SK-N-SH treated with all-trans-retinoic acid at 6 μM for 48 hours (cell line): ENCODE measurements around the gene PAX5.

Source experiments
- ATAC-seq: fragments of 200-7000 bp; cut with Tn5 transposase; 3 replicates; pipeline ENCODE4 v1.9.1; 2020; ENCODE audit warnings: mild to moderate bottlenecking, moderate library complexity
- ARNTL ChIP-seq: fragments of 450-650 bp; formaldehyde crosslinking; IDR thresholded peaks from 2 replicates; pipeline ENCODE4 v1.5.0; 2020; ENCODE audit warnings: low read depth, mild to moderate bottlenecking, moderate library complexity, borderline replicate concordance
- BACH2 ChIP-seq: fragments of 250-450 bp; sonication (Bioruptor Pico); IDR thresholded peaks from 2 replicates; pipeline ENCODE4 v1.9.0; 2021; ENCODE audit warnings: mild to moderate bottlenecking, borderline replicate concordance
- CREB5 ChIP-seq: fragments of 250-450 bp; sonication (Bioruptor Pico); IDR thresholded peaks from 2 replicates; pipeline ENCODE4 v1.5.1; 2020; ENCODE audit warnings: low read depth, mild to moderate bottlenecking, moderate library complexity
- CSDC2 ChIP-seq: fragments of 250-450 bp; sonication (Bioruptor Pico); IDR thresholded peaks from 2 replicates; pipeline ENCODE4 v1.5.0; 2020; ENCODE audit warnings: mild to moderate bottlenecking, moderate library complexity
- CSRNP3 ChIP-seq: fragments of 250-450 bp; sonication (Bioruptor Pico); IDR thresholded peaks from 2 replicates; pipeline ENCODE4 v1.5.1; 2021; ENCODE audit warnings: mild to moderate bottlenecking, moderate library complexity
- ESRRG ChIP-seq: fragments of 250-450 bp; sonication (Bioruptor Pico); IDR thresholded peaks from 2 replicates; pipeline ENCODE4 v1.6.1; 2021; ENCODE audit warnings: mild to moderate bottlenecking
- GLIS3 ChIP-seq: fragments of 250-450 bp; sonication (Bioruptor Pico); IDR thresholded peaks from 2 replicates; pipeline ENCODE4 v1.5.0; 2020; ENCODE audit warnings: mild to moderate bottlenecking, moderate library complexity
- ISL1 ChIP-seq: fragments of 250-450 bp; sonication (Bioruptor Pico); IDR thresholded peaks from 2 replicates; pipeline ENCODE4 v2.1.2; 2022; ENCODE audit warnings: mild to moderate bottlenecking, moderate library complexity
- OSR1 ChIP-seq: fragments of 250-450 bp; sonication (Bioruptor Pico); IDR thresholded peaks from 2 replicates; pipeline ENCODE4 v1.8.0; 2022; ENCODE audit warnings: moderate library complexity, mild to moderate bottlenecking, inconsistent platforms
- PATZ1 ChIP-seq: fragments of 250-450 bp; sonication (Bioruptor Pico); IDR thresholded peaks from 2 replicates; pipeline ENCODE4 v1.8.0; 2020; ENCODE audit warnings: mild to moderate bottlenecking, moderate library complexity, borderline replicate concordance
- POU6F1 ChIP-seq: fragments of 250-450 bp; sonication (Bioruptor Pico); IDR thresholded peaks from 2 replicates; pipeline ENCODE4 v1.8.0; 2021; ENCODE audit warnings: low read depth, mild to moderate bottlenecking, moderate library complexity, borderline replicate concordance
- RARB ChIP-seq: fragments of 250-450 bp; sonication (Bioruptor Pico); IDR thresholded peaks from 2 replicates; pipeline ENCODE4 v1.8.0; 2021; ENCODE audit warnings: mild to moderate bottlenecking, moderate library complexity
- SNAI2 ChIP-seq: fragments of 250-450 bp; sonication (Bioruptor Pico); IDR thresholded peaks from 2 replicates; pipeline ENCODE4 v1.5.0; 2020; ENCODE audit warnings: mild to moderate bottlenecking, moderate library complexity
- TCF4 ChIP-seq: fragments of 250-450 bp; sonication (Bioruptor Pico); IDR thresholded peaks from 2 replicates; pipeline ENCODE4 v1.8.0; 2021; ENCODE audit warnings: mild to moderate bottlenecking, moderate library complexity, borderline replicate concordance
- TOX ChIP-seq: fragments of 250-450 bp; sonication (Bioruptor Pico); IDR thresholded peaks from 2 replicates; pipeline ENCODE4 v1.8.0; 2021; ENCODE audit warnings: mild to moderate bottlenecking, moderate library complexity, borderline replicate concordance
- ZC3H10 ChIP-seq: fragments of 250-450 bp; sonication (Bioruptor Pico); IDR thresholded peaks from 2 replicates; pipeline ENCODE4 v1.5.1; 2021; ENCODE audit warnings: mild to moderate bottlenecking, moderate library complexity
- ZFP3 ChIP-seq: fragments of 250-450 bp; sonication (Bioruptor Pico); IDR thresholded peaks from 2 replicates; pipeline ENCODE4 v1.5.0; 2020; ENCODE audit warnings: mild to moderate bottlenecking, moderate library complexity
- ZFP30 ChIP-seq: fragments of 450-650 bp; formaldehyde crosslinking; IDR thresholded peaks from 2 replicates; pipeline ENCODE4 v1.5.0; 2022; ENCODE audit warnings: mild to moderate bottlenecking, moderate library complexity
- ZNF565 ChIP-seq: fragments of 450-650 bp; formaldehyde crosslinking; conservative IDR thresholded peaks from 2 replicates; pipeline ENCODE4 v1.5.0; 2020; ENCODE audit warnings: low read depth, mild to moderate bottlenecking, moderate library complexity

Gene PAX5

GRCh38 chr9:36906492-36906891, 127.6 kb downstream of the PAX5 start:
- no peak for ATAC-seq
- no peak for TF ChIP-seq CREB5 (CRISPR knock-in tag)

- TF ChIP-seq GLIS3 (CRISPR knock-in tag): no peak
- no peak for TF ChIP-seq PATZ1 (CRISPR knock-in tag)
- TF ChIP-seq, all 23 proteins: peak for 0
- ATAC-seq: no peak
Observed at GRCh38 chr9:36905101-36906066, 128.7 kb downstream of the PAX5 start.

- no peak for TF ChIP-seq PATZ1 (CRISPR knock-in tag)
- TF ChIP-seq, all 23 proteins: peak for 0
- peak; percentile 82 for ATAC-seq
Observed at GRCh38 chr9:36903541-36904435, 130.3 kb downstream of the PAX5 start.

GRCh38 chr9:36902861-36903524, 131.1 kb downstream of the PAX5 start:
- no peak for ATAC-seq
- no peak for TF ChIP-seq ESRRG (CRISPR knock-in tag)

- no peak for TF ChIP-seq GLIS3 (CRISPR knock-in tag)
- TF ChIP-seq ISL1 (CRISPR knock-in tag): peak; percentile 25; the same call in 1 of the 2 replicates
- ATAC-seq: no peak
Observed at GRCh38 chr9:36902080-36902716, 131.9 kb downstream of the PAX5 start.

GRCh38 chr9:36901528-36901927, 132.5 kb downstream of the PAX5 start:
- ATAC-seq: no peak
- TF ChIP-seq POU6F1 (no peak), SNAI2 (CRISPR knock-in tag) (no peak), ZNF565 (CRISPR knock-in tag) (no peak), BACH2 (no peak), GLIS3 (CRISPR knock-in tag) (no peak), OSR1 (CRISPR knock-in tag) (no peak), RARB (CRISPR knock-in tag) (no peak), ZFP3 (CRISPR knock-in tag) (no peak), CREB5 (CRISPR knock-in tag) (no peak), ZFP30 (no peak), CSDC2 (CRISPR knock-in tag) (no peak), ESRRG (CRISPR knock-in tag) (no peak), CSRNP3 (CRISPR knock-in tag) (no peak), ZC3H10 (CRISPR knock-in tag) (no peak), TCF4 (no peak), ISL1 (CRISPR knock-in tag) (no peak), TOX (CRISPR knock-in tag) (no peak), ARNTL (CRISPR knock-in tag) (no peak)
- TF ChIP-seq, all 23 proteins: peak for 0
